Measurements from ENCODE around the gene PDSS2. TPM values are rescaled to one million over a fixed set of nuclear protein-coding genes. Genes with fewer than 3 reads are reported as not detected.
"Not testable (repeated sequence)": the region's sequence is repeated elsewhere in the genome, so short reads cannot be mapped to it uniquely, and the experiment has no call there.

Gene PDSS2
- total RNA-seq, 1 donor from 2014 or later: 6.5 TPM

DNA sequence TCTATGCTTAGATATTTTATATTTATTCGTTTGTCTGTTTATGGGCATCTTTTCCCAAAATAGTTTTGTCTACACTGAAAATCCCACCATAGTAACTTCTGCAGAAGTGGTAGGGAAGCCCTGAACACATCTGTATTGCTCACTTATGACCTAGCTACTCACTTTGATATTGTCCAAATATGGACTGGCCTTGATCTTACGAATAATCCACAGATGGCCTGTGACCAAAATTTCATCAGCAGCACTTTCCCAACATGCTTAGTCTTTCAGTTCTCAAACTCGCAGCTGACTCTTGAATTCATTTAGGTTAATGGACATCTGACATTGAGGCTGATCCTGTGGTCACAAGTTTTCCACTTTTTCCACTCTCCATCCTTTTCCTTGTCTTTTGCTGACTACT lies 263.2 kb downstream of the PDSS2 start:
- TF ChIP-seq, protein P1, sequence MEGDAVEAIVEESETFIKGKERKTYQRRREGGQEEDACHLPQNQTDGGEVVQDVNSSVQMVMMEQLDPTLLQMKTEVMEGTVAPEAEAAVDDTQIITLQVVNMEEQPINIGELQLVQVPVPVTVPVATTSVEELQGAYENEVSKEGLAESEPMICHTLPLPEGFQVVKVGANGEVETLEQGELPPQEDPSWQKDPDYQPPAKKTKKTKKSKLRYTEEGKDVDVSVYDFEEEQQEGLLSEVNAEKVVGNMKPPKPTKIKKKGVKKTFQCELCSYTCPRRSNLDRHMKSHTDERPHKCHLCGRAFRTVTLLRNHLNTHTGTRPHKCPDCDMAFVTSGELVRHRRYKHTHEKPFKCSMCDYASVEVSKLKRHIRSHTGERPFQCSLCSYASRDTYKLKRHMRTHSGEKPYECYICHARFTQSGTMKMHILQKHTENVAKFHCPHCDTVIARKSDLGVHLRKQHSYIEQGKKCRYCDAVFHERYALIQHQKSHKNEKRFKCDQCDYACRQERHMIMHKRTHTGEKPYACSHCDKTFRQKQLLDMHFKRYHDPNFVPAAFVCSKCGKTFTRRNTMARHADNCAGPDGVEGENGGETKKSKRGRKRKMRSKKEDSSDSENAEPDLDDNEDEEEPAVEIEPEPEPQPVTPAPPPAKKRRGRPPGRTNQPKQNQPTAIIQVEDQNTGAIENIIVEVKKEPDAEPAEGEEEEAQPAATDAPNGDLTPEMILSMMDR (IDR thresholded peaks at IDR 0.05; ENCODE audit: partially characterized antibody, unreplicated experiment): no peak
- H3K4me3 Mint-ChIP-seq (ENCODE audit: unreplicated experiment): no peak overlapping the region
- no peak overlapping the region for H3K27ac Mint-ChIP-seq (ENCODE audit: unreplicated experiment)
- no peaks in the 10 kb centered on the region for H3K4me1 Mint-ChIP-seq (ENCODE audit: low read depth, unreplicated experiment)
- H3K36me3 Mint-ChIP-seq (ENCODE audit: unreplicated experiment): no peaks in the 10 kb centered on the region
- H3K27me3 Mint-ChIP-seq (ENCODE audit: unreplicated experiment): no peaks in the 10 kb centered on the region
- no peaks in the 10 kb centered on the region for H3K9me3 Mint-ChIP-seq (ENCODE audit: unreplicated experiment)
- no peak for DNase-seq

DNA sequence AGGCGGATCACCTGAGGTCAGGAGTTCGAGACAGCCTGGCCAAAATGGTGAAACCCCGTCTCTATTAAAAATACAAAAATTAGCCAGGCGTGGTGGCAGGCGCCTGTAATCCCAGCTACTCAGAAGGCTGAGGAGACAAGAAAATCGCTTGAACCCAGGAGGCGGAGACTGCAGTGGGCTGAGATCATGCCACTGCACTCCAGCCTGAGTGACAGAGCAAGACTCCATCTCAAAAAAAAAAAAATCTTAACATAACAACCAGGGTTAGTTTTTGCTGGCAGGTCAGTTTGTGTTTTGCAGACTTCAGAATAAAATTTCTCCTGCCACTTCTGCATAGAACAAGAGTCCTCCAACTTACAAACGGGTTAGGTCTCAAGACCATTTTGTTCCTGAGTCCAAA lies 264.6 kb downstream of the PDSS2 start:
- H3K36me3 Mint-ChIP-seq (ENCODE audit: unreplicated experiment); H3K4me1 Mint-ChIP-seq (ENCODE audit: low read depth, unreplicated experiment); H3K9me3 Mint-ChIP-seq (ENCODE audit: unreplicated experiment); H3K27ac Mint-ChIP-seq (ENCODE audit: unreplicated experiment); H3K27me3 Mint-ChIP-seq (ENCODE audit: unreplicated experiment); H3K4me3 Mint-ChIP-seq (ENCODE audit: unreplicated experiment); DNase-seq: not testable (repeated sequence)

DNA sequence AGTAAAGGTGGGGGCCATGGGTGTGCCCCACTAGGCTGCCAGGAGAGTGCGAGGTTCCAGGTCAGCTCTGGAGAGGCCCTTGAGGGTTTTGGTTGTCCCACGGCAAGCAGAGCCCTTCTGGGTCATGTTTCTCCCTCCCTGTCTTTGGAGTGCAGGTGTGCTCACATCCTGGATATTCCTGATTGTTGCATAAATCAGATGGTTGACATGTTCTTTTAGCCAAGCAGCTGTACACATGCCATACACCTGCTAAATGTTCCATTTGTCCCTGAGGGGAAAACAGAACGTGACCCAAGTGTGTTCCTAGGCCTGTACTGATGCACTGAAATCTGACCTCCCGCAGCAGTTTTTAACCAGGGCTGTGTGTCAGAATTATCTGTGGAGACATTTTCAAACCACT lies 266.5 kb downstream of the PDSS2 start:
- Mint-ChIP-seq H3K36me3 (ENCODE audit: unreplicated experiment) (no peaks in the 10 kb centered on the region), H3K9me3 (ENCODE audit: unreplicated experiment) (no peaks in the 10 kb centered on the region), H3K27ac (ENCODE audit: unreplicated experiment) (no peak overlapping the region), H3K4me1 (ENCODE audit: low read depth, unreplicated experiment) (no peaks in the 10 kb centered on the region), H3K27me3 (ENCODE audit: unreplicated experiment) (no peaks in the 10 kb centered on the region), H3K4me3 (ENCODE audit: unreplicated experiment) (no peak overlapping the region)
- DNase-seq: no peak
- TF ChIP-seq, protein P1 (IDR thresholded peaks at IDR 0.05; ENCODE audit: partially characterized antibody, unreplicated experiment): no peak

DNA sequence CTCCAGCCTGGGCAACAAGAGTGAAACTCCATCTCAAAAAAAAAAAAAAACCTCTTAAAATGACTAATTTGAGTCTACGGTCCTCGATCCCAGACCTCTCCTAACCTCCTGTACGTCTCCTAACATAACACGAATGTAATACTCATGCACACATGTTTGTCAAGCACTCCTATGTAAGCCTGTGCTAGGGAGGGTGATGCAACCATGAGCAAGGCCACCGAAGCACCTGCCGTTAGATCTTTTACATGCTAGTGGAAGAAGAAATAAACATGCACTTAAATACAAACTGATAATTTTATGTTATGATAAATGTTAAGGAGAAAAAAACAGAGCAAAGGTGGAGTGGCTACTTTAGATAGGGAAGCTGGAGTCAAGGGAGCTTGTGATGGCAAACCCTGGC lies 271.7 kb downstream of the PDSS2 start:
- Mint-ChIP-seq H3K27me3 (ENCODE audit: unreplicated experiment) (no peaks in the 10 kb centered on the region), H3K27ac (ENCODE audit: unreplicated experiment) (no peak overlapping the region)

DNA sequence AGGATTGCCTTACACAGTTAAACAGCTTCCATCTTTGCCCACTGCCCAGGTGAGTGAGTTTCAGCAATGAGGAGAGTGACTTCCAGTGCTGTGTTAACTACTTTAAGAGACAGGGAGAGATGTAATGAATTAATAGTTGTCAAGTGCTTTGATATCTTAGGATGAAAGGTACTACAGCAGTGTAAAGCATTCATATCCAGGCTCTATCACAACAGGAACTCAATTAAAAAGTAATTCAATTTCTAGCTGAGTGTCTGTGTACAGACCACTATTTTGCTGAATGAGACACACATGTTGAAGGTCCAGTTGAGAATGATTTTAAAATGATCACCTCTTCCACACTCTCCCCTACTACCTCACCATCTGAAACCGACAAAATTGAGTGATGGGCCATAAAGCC lies 273.3 kb downstream of the PDSS2 start:
- Mint-ChIP-seq H3K4me3 (ENCODE audit: unreplicated experiment) (no peak overlapping the region), H3K4me1 (ENCODE audit: low read depth, unreplicated experiment) (no peaks in the 10 kb centered on the region), H3K9me3 (ENCODE audit: unreplicated experiment) (no peaks in the 10 kb centered on the region), H3K27me3 (ENCODE audit: unreplicated experiment) (no peaks in the 10 kb centered on the region), H3K27ac (ENCODE audit: unreplicated experiment) (no peak overlapping the region), H3K36me3 (ENCODE audit: unreplicated experiment) (no peaks in the 10 kb centered on the region)
- TF ChIP-seq, protein P1 (IDR thresholded peaks at IDR 0.05; ENCODE audit: partially characterized antibody, unreplicated experiment): no peak
- DNase-seq: no peak

More for the DNA sequence above, 271.7 kb downstream of the PDSS2 start:
- Mint-ChIP-seq H3K9me3 (ENCODE audit: unreplicated experiment) (no peaks in the 10 kb centered on the region), H3K36me3 (ENCODE audit: unreplicated experiment) (no peaks in the 10 kb centered on the region), H3K4me3 (ENCODE audit: unreplicated experiment) (no peak overlapping the region), H3K4me1 (ENCODE audit: low read depth, unreplicated experiment) (no peaks in the 10 kb centered on the region)
- TF ChIP-seq, protein P1 (IDR thresholded peaks at IDR 0.05; ENCODE audit: partially characterized antibody, unreplicated experiment): no peak
- DNase-seq: no peak

All from glutamatergic neuron (in vitro differentiated cells).